ENCODE results near the gene MED13L. TPM values are rescaled to one million over a fixed set of nuclear protein-coding genes. Genes with fewer than 3 reads are reported as not detected.

MED13L gene
- total RNA-seq, 5 donors from 2014 or later (not counting 1 experiment from before 2014, with no cell fraction given) = 126 to 216 (median 133) TPM

DNA sequence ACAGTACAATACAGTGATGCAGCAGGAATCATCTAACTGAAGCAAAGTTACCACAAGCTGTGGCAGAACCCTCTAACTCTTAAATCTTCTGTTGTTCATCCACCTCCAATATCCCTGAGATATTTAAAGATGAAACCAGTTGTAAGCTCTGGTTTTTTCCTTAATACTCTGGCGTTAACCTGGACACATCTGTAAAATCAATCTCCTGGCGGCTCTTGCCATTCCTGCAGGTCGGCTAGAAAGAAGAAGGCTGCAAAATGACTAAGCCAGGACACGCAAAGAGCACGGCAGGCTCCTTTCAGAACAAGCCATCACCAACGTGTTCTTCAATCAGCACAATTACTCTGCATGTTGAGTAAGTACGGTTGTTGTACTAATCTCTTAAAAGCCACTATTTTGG lies 309.3 kb downstream of the MED13L start:
- H3K27me3 Mint-ChIP-seq = no peaks in the 10 kb centered on the region
- no peak overlapping the region for H3K4me3 Mint-ChIP-seq
- Histone ChIP-seq H3K36me3 (ENCODE audit: control insufficient read depth in 2 of 2, extremely low read depth in 1 of 2, insufficient read depth in 1 of 2, low read length in 1 of 2) (peaks cover 8 to 83% of the 10 kb centered on the region in 2 donors), H3K4me3 (ENCODE audit: control insufficient read depth in 1 of 2, extremely low read depth in 1 of 2, low read length in 1 of 2) (no peak overlapping the region), H3K9me3 (no peaks in the 10 kb centered on the region), H3K4me1 (ENCODE audit: control insufficient read depth in 1 of 2, extremely low read depth in 1 of 2, insufficient read depth in 2 of 2, low read length in 2 of 2) (no peaks in the 10 kb centered on the region), H3K27me3 (replicated peaks in 1 of 2; ENCODE audit: control insufficient read depth in 2 of 2, extremely low read depth in 1 of 2, insufficient read depth in 2 of 2, low read length in 1 of 2) (no peaks in the 10 kb centered on the region), H3K27ac (ENCODE audit: low read length) (no peak overlapping the region)
- DNase-seq (no peak), ATAC-seq (replicated peaks in 1 of 4) (no peak)
- H3K27ac Mint-ChIP-seq = no peak overlapping the region
- H3K9me3 Mint-ChIP-seq = no peaks in the 10 kb centered on the region
- WGBS (ENCODE audit: insufficient coverage) = 100% methylated on average over 4 of the region's 7 CpGs
- peaks cover 0 to 12% (median 8%) of the 10 kb centered on the region in 3 donors for H3K4me1 Mint-ChIP-seq
- H3K36me3 Mint-ChIP-seq = peaks cover 79% of the 10 kb centered on the region
- ChIA-PET CTCF (interaction anchor here in 1 of 2 donors (0.5 kb wide), 1 partner anchor 37 kb away, joined by 3 read pairs; no protein-coding TSS in a partner anchor), POLR2A (no interaction called here)

DNA sequence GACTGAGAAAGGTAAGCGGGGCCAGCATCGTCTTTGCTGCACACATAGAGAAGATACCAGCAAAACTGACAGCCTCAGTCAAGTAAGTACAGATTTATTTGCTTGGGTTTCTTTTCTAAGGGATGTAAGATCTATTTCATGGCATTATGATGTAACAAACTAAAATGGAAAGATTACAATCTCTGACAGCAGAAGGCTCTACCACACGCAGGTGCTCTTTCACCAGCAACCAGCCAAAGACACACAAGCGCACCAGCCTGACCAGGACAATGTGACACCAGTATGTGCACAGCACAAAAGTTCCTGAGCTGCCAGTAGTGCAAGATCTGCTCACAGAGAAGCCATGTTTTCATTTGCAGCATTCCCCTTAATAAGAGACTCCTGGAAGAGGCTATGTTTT lies 311.1 kb downstream of the MED13L start:
- no peaks in the 10 kb centered on the region for H3K27me3 Mint-ChIP-seq
- peaks cover 13 to 82% of the 10 kb centered on the region in 2 donors for H3K36me3 ChIP-seq (ENCODE audit: control insufficient read depth in 2 of 2, extremely low read depth in 1 of 2, insufficient read depth in 1 of 2, low read length in 1 of 2)
- H3K9me3 Mint-ChIP-seq = no peaks in the 10 kb centered on the region
- ChIA-PET POLR2A (interaction anchor here in 1 of 2 donors (0.7 kb wide), 1 partner anchor 153 kb away, joined by 3 read pairs; no protein-coding TSS in a partner anchor), CTCF (no interaction called here)
- H3K36me3 Mint-ChIP-seq = peaks cover 72% of the 10 kb centered on the region
- H3K4me1 ChIP-seq (ENCODE audit: control insufficient read depth in 1 of 2, extremely low read depth in 1 of 2, insufficient read depth in 2 of 2, low read length in 2 of 2) = no peaks in the 10 kb centered on the region
- 88% methylated on average over 2 of the region's 4 CpGs for WGBS (ENCODE audit: insufficient coverage)
- H3K27ac ChIP-seq (ENCODE audit: low read length) = no peak overlapping the region
- no peak for ATAC-seq (replicated peaks in 1 of 4)
- peak overlapping the region in 1 of 2 donors; percentile 9 for H3K27ac Mint-ChIP-seq
- peaks cover 0 to 12% (median 8%) of the 10 kb centered on the region in 3 donors for H3K4me1 Mint-ChIP-seq
- H3K27me3 ChIP-seq (replicated peaks in 1 of 2; ENCODE audit: control insufficient read depth in 2 of 2, extremely low read depth in 1 of 2, insufficient read depth in 2 of 2, low read length in 1 of 2) = no peaks in the 10 kb centered on the region
- DNase-seq = no peak
- H3K9me3 ChIP-seq = no peaks in the 10 kb centered on the region
- no peak overlapping the region for H3K4me3 Mint-ChIP-seq
- H3K4me3 ChIP-seq (ENCODE audit: control insufficient read depth in 1 of 2, extremely low read depth in 1 of 2, low read length in 1 of 2) = no peak overlapping the region

DNA sequence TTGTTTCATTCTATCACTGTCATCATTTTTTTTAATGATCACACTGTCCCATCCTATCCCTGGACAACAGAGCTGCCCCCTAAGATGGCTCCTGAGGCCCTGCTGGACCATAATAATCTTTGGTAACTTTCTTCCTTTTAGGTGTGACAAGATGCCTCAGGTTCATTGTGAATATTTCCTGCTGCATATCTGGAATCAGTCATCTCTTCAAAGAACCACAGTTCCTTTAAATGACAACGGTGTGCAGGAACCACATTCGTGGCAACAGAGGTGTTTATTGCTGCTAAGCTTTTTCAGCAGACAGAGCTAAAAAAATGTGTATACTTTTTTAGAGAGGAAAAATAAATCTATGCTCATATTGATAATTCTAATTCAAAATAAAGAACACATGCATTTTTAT lies 312.9 kb downstream of the MED13L start:
- H3K4me3 ChIP-seq (ENCODE audit: control insufficient read depth in 1 of 2, extremely low read depth in 1 of 2, low read length in 1 of 2) = no peak overlapping the region
- peaks cover 0 to 12% (median 8%) of the 10 kb centered on the region in 3 donors for H3K4me1 Mint-ChIP-seq
- no CpG with 5 or more reads among the region's 2 CpGs for WGBS (ENCODE audit: insufficient coverage)
- ChIA-PET CTCF (no interaction called here), POLR2A (no interaction called here)
- H3K27me3 ChIP-seq (replicated peaks in 1 of 2; ENCODE audit: control insufficient read depth in 2 of 2, extremely low read depth in 1 of 2, insufficient read depth in 2 of 2, low read length in 1 of 2) = no peaks in the 10 kb centered on the region
- peaks cover 19 to 86% of the 10 kb centered on the region in 2 donors for H3K36me3 ChIP-seq (ENCODE audit: control insufficient read depth in 2 of 2, extremely low read depth in 1 of 2, insufficient read depth in 1 of 2, low read length in 1 of 2)
- peak in 1 of 4 experiments; percentile 20 for ATAC-seq (replicated peaks in 1 of 4)
- peaks cover 70% of the 10 kb centered on the region for H3K36me3 Mint-ChIP-seq
- H3K9me3 ChIP-seq = no peaks in the 10 kb centered on the region
- no peaks in the 10 kb centered on the region for H3K9me3 Mint-ChIP-seq
- H3K4me3 Mint-ChIP-seq = no peak overlapping the region
- DNase-seq = no peak
- peak overlapping the region in 1 of 2 donors; percentile 61 for H3K27ac Mint-ChIP-seq
- H3K4me1 ChIP-seq (ENCODE audit: control insufficient read depth in 1 of 2, extremely low read depth in 1 of 2, insufficient read depth in 2 of 2, low read length in 2 of 2) = no peaks in the 10 kb centered on the region
- H3K27ac ChIP-seq (ENCODE audit: low read length) = no peak overlapping the region
- H3K27me3 Mint-ChIP-seq = no peaks in the 10 kb centered on the region

DNA sequence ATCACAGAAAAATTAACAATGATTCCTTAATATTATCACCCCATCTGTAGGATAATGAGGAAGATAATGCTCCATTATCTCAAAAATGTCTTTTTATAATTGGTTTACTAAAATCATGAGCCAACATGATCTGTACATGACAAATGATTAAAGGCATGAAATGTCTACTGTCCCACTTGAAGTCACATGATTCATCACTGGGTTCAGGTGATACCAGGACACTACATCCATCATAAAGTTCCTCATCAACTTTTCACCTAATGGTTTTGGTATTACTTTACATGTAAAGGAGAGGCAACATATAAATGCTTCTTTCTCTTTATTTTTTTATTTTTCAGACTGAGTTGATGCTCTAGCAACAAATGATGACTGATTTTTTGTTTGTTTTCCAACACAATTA lies 313.3 kb downstream of the MED13L start:
- CTCF ChIA-PET = interaction anchor here in 1 of 2 donors (1.0 kb wide), 1 partner anchor 238 kb away, joined by 3 read pairs; no protein-coding TSS in a partner anchor

DNA sequence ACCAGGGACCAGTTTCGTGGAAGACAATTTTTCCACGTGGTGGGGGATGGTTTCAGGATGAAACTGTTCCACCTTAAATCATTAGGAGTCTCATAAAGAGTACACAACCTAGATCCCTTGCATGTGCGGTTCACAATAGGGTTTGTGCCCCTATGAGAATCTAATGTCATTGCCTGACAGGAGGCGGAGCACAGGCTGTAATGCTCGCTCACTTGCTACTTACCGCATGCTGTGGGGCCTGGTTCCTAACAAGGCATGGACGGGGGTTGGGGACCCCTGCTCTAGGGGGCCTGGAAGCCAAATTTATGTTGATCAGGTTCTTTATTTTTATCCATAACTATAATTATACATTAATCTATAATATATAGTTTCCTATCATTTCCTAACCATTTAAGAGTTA lies 315.3 kb downstream of the MED13L start:
- H3K27me3 ChIP-seq (replicated peaks in 1 of 2; ENCODE audit: control insufficient read depth in 2 of 2, extremely low read depth in 1 of 2, insufficient read depth in 2 of 2, low read length in 1 of 2) = no peaks in the 10 kb centered on the region
- peaks cover 14 to 73% of the 10 kb centered on the region in 2 donors for H3K36me3 ChIP-seq (ENCODE audit: control insufficient read depth in 2 of 2, extremely low read depth in 1 of 2, insufficient read depth in 1 of 2, low read length in 1 of 2)
- no peaks in the 10 kb centered on the region for H3K9me3 Mint-ChIP-seq
- no peak overlapping the region for H3K4me3 Mint-ChIP-seq
- H3K4me3 ChIP-seq (ENCODE audit: control insufficient read depth in 1 of 2, extremely low read depth in 1 of 2, low read length in 1 of 2) = no peak overlapping the region
- H3K27ac ChIP-seq (ENCODE audit: low read length) = no peak overlapping the region
- no peak for ATAC-seq (replicated peaks in 1 of 4)
- H3K4me1 ChIP-seq (ENCODE audit: control insufficient read depth in 1 of 2, extremely low read depth in 1 of 2, insufficient read depth in 2 of 2, low read length in 2 of 2) = no peaks in the 10 kb centered on the region
- H3K36me3 Mint-ChIP-seq = peaks cover 64% of the 10 kb centered on the region
- H3K27me3 Mint-ChIP-seq = no peaks in the 10 kb centered on the region
- H3K27ac Mint-ChIP-seq = no peak overlapping the region
- ChIA-PET POLR2A (no interaction called here), CTCF (no interaction called here)
- H3K4me1 Mint-ChIP-seq = peaks cover 0 to 11% (median 8%) of the 10 kb centered on the region in 3 donors
- DNase-seq = no peak
- H3K9me3 ChIP-seq = no peaks in the 10 kb centered on the region
- 100% methylated on average over 2 of the region's 7 CpGs for WGBS (ENCODE audit: insufficient coverage)

More for the DNA sequence above, 313.3 kb downstream of the MED13L start:
- Mint-ChIP-seq H3K9me3 (no peaks in the 10 kb centered on the region), H3K27ac (peak overlapping the region in 1 of 2 donors; percentile 61), H3K36me3 (peaks cover 68% of the 10 kb centered on the region), H3K4me3 (no peak overlapping the region), H3K4me1 (peaks cover 0 to 12% (median 8%) of the 10 kb centered on the region in 3 donors), H3K27me3 (no peaks in the 10 kb centered on the region)
- ATAC-seq (replicated peaks in 1 of 4) = no peak
- no peak overlapping the region for H3K4me3 ChIP-seq (ENCODE audit: control insufficient read depth in 1 of 2, extremely low read depth in 1 of 2, low read length in 1 of 2)
- POLR2A ChIA-PET = no interaction called here
- no peak for DNase-seq
- peaks cover 19 to 84% of the 10 kb centered on the region in 2 donors for H3K36me3 ChIP-seq (ENCODE audit: control insufficient read depth in 2 of 2, extremely low read depth in 1 of 2, insufficient read depth in 1 of 2, low read length in 1 of 2)
- H3K4me1 ChIP-seq (ENCODE audit: control insufficient read depth in 1 of 2, extremely low read depth in 1 of 2, insufficient read depth in 2 of 2, low read length in 2 of 2) = no peaks in the 10 kb centered on the region
- no peaks in the 10 kb centered on the region for H3K27me3 ChIP-seq (replicated peaks in 1 of 2; ENCODE audit: control insufficient read depth in 2 of 2, extremely low read depth in 1 of 2, insufficient read depth in 2 of 2, low read length in 1 of 2)
- no peaks in the 10 kb centered on the region for H3K9me3 ChIP-seq
- H3K27ac ChIP-seq (ENCODE audit: low read length) = no peak overlapping the region

DNA sequence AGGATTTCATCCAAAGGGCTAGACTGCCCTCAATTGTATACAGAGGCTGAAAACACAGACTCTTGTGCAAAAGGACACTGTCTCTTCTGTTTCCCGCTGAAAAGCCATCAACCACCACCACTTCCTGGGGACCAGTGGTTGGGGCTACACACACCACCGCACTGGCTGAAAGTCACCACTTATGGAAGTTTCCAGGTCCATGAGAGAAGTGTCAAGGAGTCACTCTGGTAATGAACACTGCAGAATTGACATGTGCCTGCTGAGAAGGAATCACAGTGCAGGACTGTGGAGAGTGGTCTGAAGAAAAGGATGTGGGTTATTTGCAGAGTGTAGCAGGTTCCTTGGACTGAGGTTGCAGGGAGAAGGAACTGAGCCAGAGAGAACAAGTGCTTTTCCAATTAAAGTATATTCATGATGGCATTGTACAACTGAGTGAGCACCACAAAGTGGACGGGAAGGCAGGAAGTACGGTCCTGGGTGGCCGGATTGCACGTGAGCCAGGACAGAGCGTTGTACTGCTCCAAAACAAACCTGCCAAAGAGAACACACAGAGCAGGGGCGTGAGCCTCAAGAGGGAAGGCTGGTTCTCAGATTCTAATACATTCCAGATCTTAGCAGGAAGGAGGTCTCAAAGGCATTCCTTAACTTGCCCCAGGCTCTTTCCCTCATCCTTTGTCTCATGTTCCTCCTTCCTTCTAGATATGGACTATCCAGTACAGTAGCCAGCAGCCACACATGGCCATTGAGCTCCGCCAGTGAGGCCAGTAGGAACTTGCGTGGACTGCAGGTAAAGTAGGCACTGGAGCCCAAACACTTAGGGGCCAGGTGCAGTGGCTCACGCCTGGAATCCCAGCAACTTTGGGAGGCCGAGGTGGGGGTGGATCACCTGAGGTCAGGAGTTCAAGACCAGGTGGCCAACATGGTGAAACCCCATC lies 316.4 kb downstream of the MED13L start:
- POLR2A ChIA-PET = no interaction called here
- no peaks in the 10 kb centered on the region for H3K27me3 Mint-ChIP-seq
- CTCF ChIA-PET = no interaction called here
- no peak overlapping the region for H3K4me3 Mint-ChIP-seq
- DNase-seq = no peak
- peaks cover 57% of the 10 kb centered on the region for H3K36me3 Mint-ChIP-seq
- no peaks in the 10 kb centered on the region for H3K9me3 Mint-ChIP-seq
- Histone ChIP-seq H3K4me3 (ENCODE audit: control insufficient read depth in 1 of 2, extremely low read depth in 1 of 2, low read length in 1 of 2) (no peak overlapping the region), H3K9me3 (no peaks in the 10 kb centered on the region), H3K27me3 (replicated peaks in 1 of 2; ENCODE audit: control insufficient read depth in 2 of 2, extremely low read depth in 1 of 2, insufficient read depth in 2 of 2, low read length in 1 of 2) (no peaks in the 10 kb centered on the region), H3K4me1 (ENCODE audit: control insufficient read depth in 1 of 2, extremely low read depth in 1 of 2, insufficient read depth in 2 of 2, low read length in 2 of 2) (no peaks in the 10 kb centered on the region), H3K36me3 (ENCODE audit: control insufficient read depth in 2 of 2, extremely low read depth in 1 of 2, insufficient read depth in 1 of 2, low read length in 1 of 2) (peaks cover 14 to 71% of the 10 kb centered on the region in 2 donors), H3K27ac (ENCODE audit: low read length) (no peak overlapping the region)
- WGBS (ENCODE audit: insufficient coverage) = 95% methylated on average over 11 of the region's 12 CpGs
- peaks cover 0 to 9% (median 8%) of the 10 kb centered on the region in 3 donors for H3K4me1 Mint-ChIP-seq
- no peak overlapping the region for H3K27ac Mint-ChIP-seq
- ATAC-seq (replicated peaks in 1 of 4) = no peak

Measured in T-cell (primary cell).